GM12872 (cell line): ENCODE results near the gene RASA2.

ENCODE experiments used
- TF ChIP-seq, protein P1 (sequence below): IDR thresholded peaks from 3 replicates; pipeline ENCODE4 v1.5.1; 2011; ENCODE audit warnings: low read depth, mild to moderate bottlenecking, low read length, moderate library complexity; ENCODE audit not compliant: insufficient read depth

Gene RASA2

GRCh38 chr3:141519587-141519986 is 32.8 kb downstream of the RASA2 start:
- TF ChIP-seq, protein P1, sequence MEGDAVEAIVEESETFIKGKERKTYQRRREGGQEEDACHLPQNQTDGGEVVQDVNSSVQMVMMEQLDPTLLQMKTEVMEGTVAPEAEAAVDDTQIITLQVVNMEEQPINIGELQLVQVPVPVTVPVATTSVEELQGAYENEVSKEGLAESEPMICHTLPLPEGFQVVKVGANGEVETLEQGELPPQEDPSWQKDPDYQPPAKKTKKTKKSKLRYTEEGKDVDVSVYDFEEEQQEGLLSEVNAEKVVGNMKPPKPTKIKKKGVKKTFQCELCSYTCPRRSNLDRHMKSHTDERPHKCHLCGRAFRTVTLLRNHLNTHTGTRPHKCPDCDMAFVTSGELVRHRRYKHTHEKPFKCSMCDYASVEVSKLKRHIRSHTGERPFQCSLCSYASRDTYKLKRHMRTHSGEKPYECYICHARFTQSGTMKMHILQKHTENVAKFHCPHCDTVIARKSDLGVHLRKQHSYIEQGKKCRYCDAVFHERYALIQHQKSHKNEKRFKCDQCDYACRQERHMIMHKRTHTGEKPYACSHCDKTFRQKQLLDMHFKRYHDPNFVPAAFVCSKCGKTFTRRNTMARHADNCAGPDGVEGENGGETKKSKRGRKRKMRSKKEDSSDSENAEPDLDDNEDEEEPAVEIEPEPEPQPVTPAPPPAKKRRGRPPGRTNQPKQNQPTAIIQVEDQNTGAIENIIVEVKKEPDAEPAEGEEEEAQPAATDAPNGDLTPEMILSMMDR = no peak

- TF ChIP-seq, protein P1 = no peak
Measured at GRCh38 chr3:141521781-141522180, 35.0 kb downstream of the RASA2 start.

DNA sequence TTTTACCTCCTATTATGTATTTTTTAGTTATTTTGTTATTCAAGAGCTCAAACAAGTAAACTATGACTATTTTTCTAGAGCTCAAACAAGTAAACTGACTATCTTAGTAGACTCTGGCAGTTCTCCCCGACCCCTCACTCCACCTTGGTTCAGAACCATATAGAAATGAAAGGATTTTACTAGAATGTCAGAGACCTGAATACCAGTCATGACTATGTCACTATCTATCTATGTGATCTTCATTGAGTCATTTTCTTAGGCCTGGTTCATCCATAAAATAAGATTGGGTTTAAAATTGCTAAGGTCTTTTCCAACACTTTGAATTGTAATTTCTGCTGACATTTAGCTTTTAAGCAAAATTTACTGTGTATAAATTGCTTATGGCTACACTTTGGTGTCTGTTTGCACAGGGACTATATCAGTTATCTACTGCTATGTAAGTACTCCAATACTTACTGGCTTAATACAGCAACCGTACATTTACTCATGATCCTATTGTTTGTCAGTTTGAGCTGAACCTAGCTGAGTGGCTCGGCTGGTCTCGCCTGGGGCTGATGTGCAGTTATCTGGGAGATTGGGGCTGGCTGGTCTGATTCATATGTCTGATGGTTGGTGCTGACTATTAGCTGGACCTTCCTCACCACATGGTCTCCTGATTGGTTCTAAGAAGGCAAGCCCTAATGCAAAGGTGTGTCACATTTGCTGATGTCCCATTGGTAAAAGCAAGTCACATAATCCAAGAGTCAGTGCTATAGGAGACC is 37.0 kb downstream of the RASA2 start:
- TF ChIP-seq, protein P1 = no peak

- TF ChIP-seq, protein P1 = no peak
Measured at GRCh38 chr3:141524988-141525387, 38.2 kb downstream of the RASA2 start.

DNA sequence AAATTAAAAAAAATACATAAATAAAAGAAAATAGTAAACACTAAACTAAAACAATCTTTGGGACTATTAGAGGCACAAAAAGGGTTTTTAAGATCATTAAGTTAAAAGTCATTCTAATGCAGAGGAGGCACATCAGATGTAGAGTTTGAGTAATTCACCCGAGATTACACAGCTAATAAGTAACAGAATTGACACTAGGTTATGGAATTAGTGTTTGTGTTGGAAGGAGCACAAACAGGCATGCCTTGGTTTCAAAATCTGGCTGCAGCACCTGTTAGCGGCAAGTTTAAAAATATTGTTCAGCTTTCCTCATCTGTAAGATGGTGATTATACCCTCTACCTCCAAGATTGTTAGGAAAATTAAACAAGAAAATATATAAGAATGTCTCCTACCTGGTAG is 39.0 kb downstream of the RASA2 start:
- TF ChIP-seq, protein P1 = no peak

DNA sequence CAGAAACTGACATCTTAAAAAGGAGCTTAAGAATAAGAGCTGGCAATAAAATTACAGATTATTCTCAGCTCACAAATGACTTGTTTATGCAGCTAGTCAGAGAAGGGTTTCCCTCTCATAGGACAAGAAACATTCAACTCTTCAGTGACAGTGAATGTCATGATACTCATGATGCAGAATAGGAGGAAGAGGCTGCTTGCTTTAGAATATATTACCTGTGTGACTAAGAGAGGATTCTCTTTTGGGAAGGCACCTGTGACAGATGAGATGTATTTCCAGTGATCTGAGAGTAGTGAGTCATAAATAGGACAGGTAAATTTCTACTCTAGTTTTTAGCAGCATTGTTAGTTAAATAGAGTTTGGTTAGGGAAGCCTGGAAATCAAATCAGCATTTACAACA is 39.9 kb downstream of the RASA2 start:
- TF ChIP-seq, protein P1 = no peak

DNA sequence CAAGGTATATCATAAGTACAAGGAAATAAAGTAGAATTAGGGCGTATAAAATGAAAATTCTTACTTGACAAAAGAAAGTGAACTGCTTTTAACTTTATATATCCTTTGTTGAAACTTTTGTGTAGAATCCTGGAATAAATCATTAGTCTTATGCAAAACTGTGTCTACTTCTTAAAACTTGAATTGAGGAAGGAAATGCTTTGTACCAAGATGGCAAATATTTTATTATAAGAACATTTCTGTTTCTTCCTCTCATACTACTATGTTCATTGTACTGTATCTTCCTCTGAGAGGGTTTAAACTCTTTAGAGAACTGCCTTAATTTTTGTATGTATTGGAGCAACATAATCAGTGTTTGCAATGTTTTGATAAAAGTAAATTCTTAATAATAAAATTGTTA is 42.0 kb downstream of the RASA2 start:
- TF ChIP-seq, protein P1 = no peak
